Smooth muscle cell (in vitro differentiated cells): ENCODE measurements around the gene PRDM13. TPM values are rescaled to one million over a fixed set of nuclear protein-coding genes. Genes with fewer than 3 reads are reported as not detected.

Experiments used
- DNase-seq: peaks from one replicate; lab custom pipeline; 2025; ENCODE audit not compliant: unreplicated experiment; lab: John Stamatoyannopoulos, UW
- H2AFZ ChIP-seq: fragments of 200-600 bp; sonication (generic); 2 replicates; pipeline ENCODE4 v1.6.0; 2016; ENCODE audit warnings: antibody characterized with exemption, low read depth, mild to moderate bottlenecking
- H3F3A ChIP-seq: fragments of 200-600 bp; sonication (generic); 2 replicates; pipeline ENCODE4 v1.6.0; 2017; ENCODE audit warnings: antibody characterized with exemption, low read depth
- H3K27ac ChIP-seq: fragments of 200-600 bp; sonication (generic); 2 replicates; pipeline ENCODE4 v1.5.1; 2016; ENCODE audit warnings: low read depth, mild to moderate bottlenecking
- H3K27me3 ChIP-seq: fragments of 200-600 bp; sonication (generic); 2 replicates; pipeline ENCODE4 v1.6.1; 2016; ENCODE audit warnings: low read depth, mild to moderate bottlenecking
- H3K36me3 ChIP-seq: fragments of 200-600 bp; sonication (generic); 2 replicates; pipeline ENCODE4 v1.5.1; 2016; ENCODE audit warnings: low read depth
- H3K4me1 ChIP-seq: fragments of 200-600 bp; sonication (generic); 2 replicates; pipeline ENCODE4 v1.5.1; 2016; ENCODE audit warnings: low read depth
- H3K4me2 ChIP-seq: fragments of 200-600 bp; sonication (generic); 2 replicates; pipeline ENCODE4 v1.6.0; 2016; ENCODE audit warnings: mild to moderate bottlenecking
- H3K4me3 ChIP-seq: fragments of 200-600 bp; sonication (generic); 2 replicates; pipeline ENCODE4 v1.5.1; 2016; ENCODE audit warnings: mild to moderate bottlenecking
- H3K79me2 ChIP-seq: fragments of 200-600 bp; sonication (generic); 2 replicates; pipeline ENCODE4 v1.6.0; 2016; ENCODE audit warnings: low read depth, mild to moderate bottlenecking
- H3K9ac ChIP-seq: fragments of 200-600 bp; sonication (generic); 2 replicates; pipeline ENCODE4 v1.6.0; 2016; ENCODE audit warnings: low read depth
- H3K9me3 ChIP-seq: fragments of 200-600 bp; sonication (generic); replicated peaks from 2 replicates; pipeline ENCODE4 v1.5.1; 2016; ENCODE audit warnings: low read depth
- H4K20me1 ChIP-seq: fragments of 200-600 bp; sonication (generic); 2 replicates; pipeline ENCODE4 v1.6.0; 2016; ENCODE audit warnings: low read depth
- WGBS: methylation state at CpG from one replicate; pipeline ENCODE4 v1.1.7; 2016; ENCODE audit warnings: low lambda C conversion rate; 5-methylcytosine and 5-hydroxymethylcytosine counted together
- polyA plus RNA-seq: library from polyadenylated mRNA; unstranded; fragments of >200 nt; fragmentation: Nextera tagmentation; extraction: Ambion mirVana; gene quantifications from 2 replicates; pipeline ENCODE4 v1.2.1, GENCODE V29; 2016
- total RNA-seq: library from RNA; depleted of rRNA; stranded (reverse); fragments of >200 nt; gene quantifications from 2 replicates; pipeline ENCODE4 v1.2.3, GENCODE V29; 2014
- TF ChIP-seq, protein P1 (sequence below): fragments of 200-600 bp; sonication (generic); IDR thresholded peaks from 2 replicates; pipeline ENCODE4 v1.5.1; 2017; ENCODE audit warnings: borderline replicate concordance, mild to moderate bottlenecking, antibody characterized with exemption; ENCODE audit not compliant: insufficient read depth, poor library complexity, severe bottlenecking

PRDM13 gene
- total RNA-seq (not detected in 2 replicates), polyA plus RNA-seq (not detected in 2 replicates)

DNA sequence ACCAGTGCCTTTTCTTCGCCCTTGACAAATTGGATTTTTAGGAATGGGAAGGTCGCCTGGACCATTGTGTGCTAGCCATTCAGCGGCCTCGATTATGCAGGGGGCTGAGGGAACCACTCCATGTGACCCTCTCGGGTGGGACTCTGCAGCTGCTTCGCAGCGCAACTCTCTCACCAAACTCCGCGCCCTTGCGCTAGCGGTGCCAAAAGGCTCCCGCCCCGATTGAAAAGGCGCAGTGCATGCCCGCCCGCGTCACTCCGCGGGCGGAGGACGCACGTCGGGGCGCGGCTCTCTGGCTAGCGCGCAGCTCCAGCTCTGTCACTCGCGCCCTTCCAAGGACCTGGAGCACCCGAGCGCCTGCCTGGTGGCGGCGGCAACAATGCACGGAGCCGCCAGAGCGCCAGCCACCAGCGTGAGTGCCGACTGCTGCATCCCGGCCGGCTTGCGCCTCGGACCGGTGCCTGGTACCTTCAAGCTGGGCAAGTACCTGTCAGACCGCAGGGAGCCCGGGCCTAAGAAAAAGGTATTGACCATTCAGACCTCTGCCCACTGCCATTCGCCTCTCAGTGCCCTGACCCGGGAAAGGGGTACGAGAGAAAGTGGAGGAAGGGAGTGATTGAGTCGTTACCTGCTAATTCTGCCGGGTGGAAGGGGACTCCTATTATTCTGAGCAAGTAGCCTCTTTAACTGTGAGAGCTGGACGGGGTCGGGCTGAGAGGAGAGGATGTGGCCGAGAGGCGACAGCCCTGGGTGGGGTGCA is at the start of gene PRDM13:
PRDM13 (plus strand) TSS at position 178 of the 760 bp plus-strand sequence; CDS start at position 380, 202 bp downstream.
- no peak within 1 kb of the TSS for H3K4me3 ChIP-seq
- TF ChIP-seq, protein P1, sequence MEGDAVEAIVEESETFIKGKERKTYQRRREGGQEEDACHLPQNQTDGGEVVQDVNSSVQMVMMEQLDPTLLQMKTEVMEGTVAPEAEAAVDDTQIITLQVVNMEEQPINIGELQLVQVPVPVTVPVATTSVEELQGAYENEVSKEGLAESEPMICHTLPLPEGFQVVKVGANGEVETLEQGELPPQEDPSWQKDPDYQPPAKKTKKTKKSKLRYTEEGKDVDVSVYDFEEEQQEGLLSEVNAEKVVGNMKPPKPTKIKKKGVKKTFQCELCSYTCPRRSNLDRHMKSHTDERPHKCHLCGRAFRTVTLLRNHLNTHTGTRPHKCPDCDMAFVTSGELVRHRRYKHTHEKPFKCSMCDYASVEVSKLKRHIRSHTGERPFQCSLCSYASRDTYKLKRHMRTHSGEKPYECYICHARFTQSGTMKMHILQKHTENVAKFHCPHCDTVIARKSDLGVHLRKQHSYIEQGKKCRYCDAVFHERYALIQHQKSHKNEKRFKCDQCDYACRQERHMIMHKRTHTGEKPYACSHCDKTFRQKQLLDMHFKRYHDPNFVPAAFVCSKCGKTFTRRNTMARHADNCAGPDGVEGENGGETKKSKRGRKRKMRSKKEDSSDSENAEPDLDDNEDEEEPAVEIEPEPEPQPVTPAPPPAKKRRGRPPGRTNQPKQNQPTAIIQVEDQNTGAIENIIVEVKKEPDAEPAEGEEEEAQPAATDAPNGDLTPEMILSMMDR, result no peak
- no peak within 1 kb of the TSS for H3K27ac ChIP-seq
- H3K27me3 ChIP-seq, result peaks cover 100% of the 10 kb centered on the region
- H3K4me1 ChIP-seq, result peaks cover 17% of the 10 kb centered on the region
- DNase-seq, result no peak
- no peaks in the 10 kb centered on the region for H3K36me3 ChIP-seq
- no peaks in the 10 kb centered on the region for H3K79me2 ChIP-seq
- WGBS, result 2% methylated on average over 47 of the region's 54 CpGs
- no peaks in the 10 kb centered on the region for H3K9me3 ChIP-seq
- no peaks in the 10 kb centered on the region for H4K20me1 ChIP-seq
- no peak within 1 kb of the TSS for H3K4me2 ChIP-seq
- H2AFZ ChIP-seq, result no peak within 1 kb of the TSS
- no peak within 1 kb of the TSS for H3K9ac ChIP-seq
- no peaks in the 10 kb centered on the region for H3F3A ChIP-seq

DNA sequence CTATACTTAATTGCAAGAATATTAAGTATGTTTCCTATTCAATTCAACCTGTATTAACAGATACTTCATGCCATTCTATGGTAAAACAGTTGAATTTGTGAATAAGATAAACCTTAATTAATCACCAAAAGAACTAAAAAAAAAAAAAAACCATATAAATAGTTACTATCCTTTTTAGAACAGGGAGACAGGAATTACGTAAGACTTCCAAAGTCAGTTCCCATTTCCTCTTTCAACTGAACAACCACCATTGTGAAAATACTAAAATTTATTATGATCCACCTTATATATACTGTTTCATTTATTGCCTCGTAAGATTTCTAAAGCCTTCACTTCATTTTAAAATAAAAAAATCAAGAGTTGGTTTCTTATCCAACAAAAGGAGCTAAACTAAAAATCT is 47.6 kb upstream of the PRDM13 start:
- H3K79me2 ChIP-seq, result peaks cover 68% of the 10 kb centered on the region
- DNase-seq, result no peak
- no peak overlapping the region for H3K4me2 ChIP-seq
- TF ChIP-seq, protein P1, result no peak
- H3F3A ChIP-seq, result no peaks in the 10 kb centered on the region
- peaks cover 19% of the 10 kb centered on the region for H3K36me3 ChIP-seq
- no peaks in the 10 kb centered on the region for H3K27me3 ChIP-seq
- WGBS, result 97% methylated on average over 2 of the region's 2 CpGs
- no peak overlapping the region for H3K27ac ChIP-seq
- H4K20me1 ChIP-seq, result peaks cover 61% of the 10 kb centered on the region
- H2AFZ ChIP-seq, result no peak overlapping the region
- no peaks in the 10 kb centered on the region for H3K9me3 ChIP-seq
- H3K4me1 ChIP-seq, result no peaks in the 10 kb centered on the region
- H3K4me3 ChIP-seq, result no peak overlapping the region
- no peak overlapping the region for H3K9ac ChIP-seq

DNA sequence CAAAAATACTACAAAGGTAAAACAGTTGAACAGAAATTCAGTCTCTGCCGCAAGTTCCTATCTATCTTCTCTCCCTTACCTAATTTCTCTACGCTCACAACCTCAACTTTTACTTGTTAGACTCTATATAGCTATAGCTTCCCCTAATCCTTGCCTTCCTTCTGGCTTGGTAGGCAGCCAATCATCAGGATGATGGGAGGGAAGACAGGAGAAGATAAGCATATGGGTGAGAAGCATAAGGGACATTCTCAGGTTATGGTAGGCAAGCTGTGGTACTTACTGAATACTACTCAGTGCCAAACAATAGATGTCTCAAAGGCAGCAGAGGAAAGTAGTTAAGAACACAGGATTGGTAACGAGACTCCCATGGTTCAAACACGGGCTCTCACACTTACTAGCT is 46.0 kb upstream of the PRDM13 start:
- no peaks in the 10 kb centered on the region for H3K27me3 ChIP-seq
- H3K4me3 ChIP-seq, result no peak overlapping the region
- no peak overlapping the region for H3K4me2 ChIP-seq
- DNase-seq, result no peak
- peaks cover 71% of the 10 kb centered on the region for H3K79me2 ChIP-seq
- WGBS, result 96% methylated on average over 4 of the region's 4 CpGs
- no peaks in the 10 kb centered on the region for H3F3A ChIP-seq
- peaks cover 69% of the 10 kb centered on the region for H4K20me1 ChIP-seq
- H3K9me3 ChIP-seq, result no peaks in the 10 kb centered on the region
- H3K4me1 ChIP-seq, result no peaks in the 10 kb centered on the region
- H3K36me3 ChIP-seq, result peaks cover 11% of the 10 kb centered on the region
- no peak overlapping the region for H2AFZ ChIP-seq
- no peak overlapping the region for H3K9ac ChIP-seq
- TF ChIP-seq, protein P1, result no peak
- no peak overlapping the region for H3K27ac ChIP-seq

DNA sequence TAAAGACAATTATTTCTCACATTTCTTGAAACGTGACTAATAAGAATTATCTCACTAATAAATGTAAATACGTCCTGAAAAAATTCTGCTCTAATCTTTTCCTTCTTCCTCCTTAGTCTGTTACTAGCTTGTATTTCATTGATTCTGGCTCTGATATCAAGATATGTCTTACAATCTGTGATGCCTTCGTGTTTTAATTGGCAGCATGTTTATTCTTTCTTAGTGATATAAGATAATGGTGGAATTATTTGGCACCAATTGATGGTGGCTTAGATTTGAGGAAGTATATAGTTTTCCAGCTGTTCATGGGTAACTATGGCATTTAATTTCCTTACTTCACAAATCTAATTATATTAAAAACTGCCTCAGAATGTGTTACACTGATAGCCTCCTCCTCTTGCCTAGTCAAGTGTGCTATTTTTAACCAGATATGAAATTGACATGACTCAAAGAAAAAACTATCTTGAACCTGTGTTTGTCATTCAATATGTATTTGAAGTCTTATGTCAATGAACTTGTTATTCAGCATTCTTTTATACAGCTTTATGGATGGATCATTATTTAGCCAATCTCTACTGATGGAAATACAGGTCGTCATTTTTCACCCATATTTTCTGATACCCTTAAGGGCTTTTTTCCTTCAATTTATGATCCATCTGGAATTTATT is 43.4 kb upstream of the PRDM13 start:
- 90% methylated on average over 4 of the region's 4 CpGs for WGBS
- peaks cover 15% of the 10 kb centered on the region for H3K4me1 ChIP-seq
- H3K27me3 ChIP-seq, result no peaks in the 10 kb centered on the region
- H2AFZ ChIP-seq, result no peak overlapping the region
- no peak overlapping the region for H3K9ac ChIP-seq
- no peaks in the 10 kb centered on the region for H3F3A ChIP-seq
- TF ChIP-seq, protein P1, result no peak
- peaks cover 97% of the 10 kb centered on the region for H3K79me2 ChIP-seq
- no peak overlapping the region for H3K27ac ChIP-seq
- H3K4me3 ChIP-seq, result no peak overlapping the region
- no peaks in the 10 kb centered on the region for H3K36me3 ChIP-seq
- no peak for DNase-seq
- peaks cover 92% of the 10 kb centered on the region for H4K20me1 ChIP-seq
- no peaks in the 10 kb centered on the region for H3K9me3 ChIP-seq
- no peak overlapping the region for H3K4me2 ChIP-seq
